Adrenal gland (tissue), 12 donors: Measurements from ENCODE around the gene GATA6. TPM values are rescaled to one million over a fixed set of nuclear protein-coding genes. Genes with fewer than 3 reads are reported as not detected.
"Not testable (repeated sequence)": the region's sequence is repeated elsewhere in the genome, so short reads cannot be mapped to it uniquely, and the experiment has no call there.

Experiments
- DNase-seq, 7 donors: peaks; one replicate each; pipeline ENCODE4 v3.0.0-alpha.2; 2019 to 2020
- H3K27ac ChIP-seq, 5 donors: fragments of 200-600 bp; sonication (generic) in 4 of 5; 1 replicate in 3 of 5; 2 replicates in 2 of 5; pipeline versions ENCODE4 v1.5.1 to v1.8.0; 2016 to 2020; ENCODE audit warnings: mild to moderate bottlenecking in 1 of 5
- H3K27me3 ChIP-seq: fragments of 200-600 bp; 2 replicates; pipeline ENCODE4 v1.8.0; 2021
- H3K36me3 ChIP-seq, 2 donors: fragments of 200-600 bp; replicated peaks in 1 of 2; 1 replicate in 1 of 2; 2 replicates in 1 of 2; pipeline versions ENCODE4 v1.5.1 to v1.8.0; 2018 to 2022
- H3K4me1 ChIP-seq, 2 donors: fragments of 200-600 bp; replicated peaks in 1 of 2; 1 replicate in 1 of 2; 2 replicates in 1 of 2; pipeline versions ENCODE4 v1.5.1 to v1.8.0; 2018 to 2021
- H3K4me3 ChIP-seq, 4 donors: fragments of 200-600 bp; sonication (generic) in 3 of 4; one replicate each; pipeline ENCODE4 v1.5.1; 2016 to 2018
- H3K9me3 ChIP-seq, 3 donors: fragments of 200-600 bp; sonication (generic) in 1 of 3; replicated peaks in 1 of 3; 1 replicate in 2 of 3; 2 replicates in 1 of 3; pipeline versions ENCODE4 v1.5.1 to v1.8.0; 2016 to 2021
- CTCF ChIP-seq, 6 experiments: fragments of 450-650 bp in 4 of 6; fragments of 200-600 bp in 2 of 6; sonication (generic) in 1 of 6; IDR thresholded peaks; 1 replicate in 5 of 6; 2 replicates in 1 of 6; pipeline versions ENCODE4 v1.5.1 to v1.8.0; 2016 to 2021; ENCODE audit warnings: antibody characterized with exemption in 6 of 6, mild to moderate bottlenecking in 2 of 6, moderate library complexity in 1 of 6
- POLR2A ChIP-seq, 2 donors: fragments of 450-650 bp; IDR thresholded peaks; one replicate each; pipeline ENCODE4 v1.6.1; 2017; ENCODE audit warnings: antibody characterized with exemption in 2 of 2, mild to moderate bottlenecking in 2 of 2, moderate library complexity in 1 of 2
- WGBS, 4 donors: extraction: QIAGEN DNeasy Blood & Tissue Kit in 2 of 4; methylation state at CpG; one replicate each; pipeline versions ENCODE4 v1.1.5 to v1.1.7; 2013 to 2017; 5-methylcytosine and 5-hydroxymethylcytosine counted together
- intact Hi-C, 2 donors: fragments of 100-400 bp; cut with DNase I; formaldehyde crosslinking; loops; one replicate each; pipeline versions ENCODE4 v1.14.1 to v1.15.0; 2022 to 2023
- polyA plus RNA-seq, 3 donors: library from polyadenylated mRNA; stranded (reverse); fragments of 200-250 nt in 2 of 3; fragments of 350-450 nt in 1 of 3; fragmentation: Illumina TruSeq in 1 of 3; extraction: RNeasy Lipid Tissue Mini Kit (QIAGEN cat#74804) in 1 of 3; gene quantifications; one replicate each; pipeline ENCODE4 v1.2.3, GENCODE V29; 2013 to 2014
- total RNA-seq, 9 donors: library from RNA; depleted of rRNA in 4 of 9; stranded (reverse); fragments of >200 nt in 4 of 9; fragments of 120-200 nt in 1 of 9; fragmentation: NEBNext Ultra II Directional in 1 of 9; extraction: Animal tissue kit (Norgen Biotek cat#: 25700) in 1 of 9; gene quantifications; one replicate each; pipeline versions ENCODE4 v1.1.0 to v1.2.4, GENCODE V29; 2013 to 2023
- donor health status: healthy with polysubstance abuse.
- donor health status: Bipolar disorder and iron deficiency.
- donor health status: DM: yes; HTN: yes; CAD: no.
- donor health status: DM: no; HTN: no; CAD: no.
- donor health status: DM: no; HTN: no; CAD: no.
- donor health status: DM: yes; HTN: yes; CAD: no.

The GATA6 gene
- total and polyA plus RNA-seq, 12 donors: 31.3 to 222 (median 135) TPM

GRCh38 chr18:22179631-22180030, 10.2 kb downstream of the GATA6 start:
- WGBS, 4 donors: 52 to 71% (median 62%) methylated on average over 1 of the region's 1 CpG
- DNase-seq: no peak
- peak overlapping the region in 1 of 4 donors; percentile 77 for H3K4me3 ChIP-seq
- peaks cover 51 to 64% of the 10 kb centered on the region in 2 donors for H3K4me1 ChIP-seq
- intact Hi-C loops: loop anchor here (10.0 kb wide), 3 partner anchors 165 to 525 kb away; no protein-coding TSS in a partner anchor
- peak overlapping the region in 4 of 5 donors; percentile 84 to 99 (median 97) for H3K27ac ChIP-seq
- TF ChIP-seq CTCF (IDR thresholded peaks at IDR 0.05) (no peak), POLR2A (IDR thresholded peaks at IDR 0.05) (no peak)
- H3K27me3 ChIP-seq: no peaks in the 10 kb centered on the region
- H3K36me3 ChIP-seq: peaks cover 0 to 76% of the 10 kb centered on the region in 2 donors
- no peaks in the 10 kb centered on the region for H3K9me3 ChIP-seq

GRCh38 chr18:22180722-22181121, 11.3 kb downstream of the GATA6 start:
- TF ChIP-seq CTCF (IDR thresholded peaks at IDR 0.05) (no peak), POLR2A (IDR thresholded peaks at IDR 0.05) (no peak)
- WGBS, 4 donors: 27 to 52% (median 39%) methylated on average over 6 of the region's 6 CpGs
- Histone ChIP-seq H3K36me3 (peaks cover 0 to 79% of the 10 kb centered on the region in 2 donors), H3K27ac (peak overlapping the region in 4 of 5 donors; percentile 29 to 99 (median 82)), H3K4me1 (peaks cover 61 to 71% of the 10 kb centered on the region in 2 donors), H3K9me3 (no peaks in the 10 kb centered on the region), H3K27me3 (no peaks in the 10 kb centered on the region), H3K4me3 (peak overlapping the region in 1 of 4 donors; percentile 29)
- peak in 2 of 7 donors; percentile 26 to 35 for DNase-seq
- intact Hi-C loops: no loop called here

GRCh38 chr18:22182884-22183697, 13.7 kb downstream of the GATA6 start:
- intact Hi-C loops: no loop called here
- no peak for DNase-seq
- WGBS, 4 donors: 46 to 59% (median 51%) methylated on average over 4 of the region's 4 CpGs
- H3K9me3 ChIP-seq: no peaks in the 10 kb centered on the region
- H3K4me1 ChIP-seq: peaks cover 74 to 91% of the 10 kb centered on the region in 2 donors
- no peaks in the 10 kb centered on the region for H3K27me3 ChIP-seq
- peaks cover 0 to 72% of the 10 kb centered on the region in 2 donors for H3K36me3 ChIP-seq
- no peak for TF ChIP-seq CTCF (IDR thresholded peaks at IDR 0.05)
- no peak for TF ChIP-seq POLR2A (IDR thresholded peaks at IDR 0.05)
- no peak overlapping the region for H3K4me3 ChIP-seq
- H3K27ac ChIP-seq: peak overlapping the region; percentile 54 to 99 (median 85)

GRCh38 chr18:22183698-22184170, 14.3 kb downstream of the GATA6 start:
- intact Hi-C loops: no loop called here
- H3K4me3 ChIP-seq: no peak overlapping the region
- 34 to 51% (median 42%) methylated on average over 3 of the region's 3 CpGs for WGBS, 4 donors
- H3K27ac ChIP-seq: peak overlapping the region; percentile 54 to 97 (median 81)
- H3K4me1 ChIP-seq: peaks cover 75 to 92% of the 10 kb centered on the region in 2 donors
- DNase-seq: no peak
- no peaks in the 10 kb centered on the region for H3K9me3 ChIP-seq
- H3K27me3 ChIP-seq: no peaks in the 10 kb centered on the region
- peaks cover 0 to 70% of the 10 kb centered on the region in 2 donors for H3K36me3 ChIP-seq
- TF ChIP-seq CTCF (IDR thresholded peaks at IDR 0.05) (no peak), POLR2A (IDR thresholded peaks at IDR 0.05) (no peak)

- H3K9me3 ChIP-seq, H3K27me3 ChIP-seq, intact Hi-C loops, H3K4me3 ChIP-seq: not testable (repeated sequence)
- H3K4me1 ChIP-seq: peaks cover 75 to 93% of the 10 kb centered on the region in 2 donors
- peak in 3 of 7 donors; percentile 44 to 65 (median 54) for DNase-seq
- H3K36me3 ChIP-seq: peaks cover 0 to 68% of the 10 kb centered on the region in 2 donors
- WGBS, 4 donors: 64 to 72% (median 69%) methylated on average over 8 of the region's 8 CpGs
- peak overlapping the region; percentile 69 to 97 (median 81) for H3K27ac ChIP-seq
Measured at GRCh38 chr18:22184573-22184972, 15.2 kb downstream of the GATA6 start.
